GM19238 (cell line): ENCODE data around the gene TRMT2A.

Experiments
- DNase-seq: peaks from one replicate; pipeline ENCODE4 v3.0.0; 2011; ENCODE audit warnings: low spot score; ENCODE audit not compliant: insufficient read length

Gene TRMT2A

GRCh38 chr22:20149257-20150250, 32.5 kb upstream of the TRMT2A start:
- no peak for DNase-seq

DNA sequence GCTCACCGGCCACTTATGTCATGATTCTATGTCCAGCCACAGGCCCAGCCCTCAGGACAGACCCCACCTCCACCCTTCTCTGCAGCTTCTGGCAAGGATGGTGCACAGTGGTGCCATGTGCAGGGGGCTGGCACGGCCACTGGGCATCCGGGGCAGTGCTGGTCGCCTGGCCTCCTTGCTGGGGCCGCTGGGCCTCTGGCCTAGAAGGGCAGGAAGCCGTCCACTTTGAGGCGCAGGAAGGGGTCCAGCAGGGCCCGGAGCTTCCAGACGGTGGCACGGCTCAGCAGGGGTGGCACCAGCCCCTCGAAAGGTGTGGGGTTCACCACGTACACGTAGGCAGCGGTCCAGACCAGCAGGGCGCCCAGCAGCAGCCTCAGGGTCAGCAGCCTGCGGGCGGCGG, 31.4 kb upstream of the TRMT2A start:
- no peak for DNase-seq

DNA sequence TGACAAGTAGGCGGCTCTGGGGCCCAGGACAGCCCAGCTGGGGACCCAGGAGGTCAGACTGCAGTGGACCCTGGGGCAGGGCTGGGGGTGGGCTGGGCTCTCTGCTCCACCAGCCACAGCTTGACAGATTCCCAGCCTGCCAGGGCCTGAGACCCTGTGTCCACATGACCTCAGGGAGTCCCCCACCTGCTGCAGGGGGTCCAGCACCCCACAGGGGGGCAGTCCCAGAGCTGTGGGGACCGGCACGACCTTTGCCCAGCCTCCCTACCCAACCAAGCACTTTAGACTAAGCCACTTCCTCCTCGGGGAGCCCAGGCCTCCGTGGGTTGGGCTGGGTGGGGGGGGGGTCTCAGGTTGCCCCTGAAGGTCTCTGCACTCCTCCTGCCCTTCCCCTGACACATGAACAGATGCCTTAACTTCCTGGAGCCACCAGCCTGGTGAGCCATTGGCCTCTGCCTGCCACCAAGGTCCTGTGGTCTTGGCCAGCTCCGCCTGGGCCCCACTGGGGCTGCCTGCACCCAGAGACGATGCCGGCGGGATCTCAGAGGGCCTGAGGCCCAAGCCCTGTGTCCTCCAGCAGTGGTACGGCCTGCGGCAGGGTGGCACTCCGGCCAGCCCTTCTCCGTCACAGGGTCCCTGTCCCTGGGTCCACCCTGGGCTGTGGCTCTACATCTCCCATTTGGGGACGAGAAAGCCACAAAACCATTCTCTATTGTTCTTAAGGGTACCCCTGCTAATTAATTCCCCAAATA, 30.4 kb upstream of the TRMT2A start:
- no peak for DNase-seq

DNA sequence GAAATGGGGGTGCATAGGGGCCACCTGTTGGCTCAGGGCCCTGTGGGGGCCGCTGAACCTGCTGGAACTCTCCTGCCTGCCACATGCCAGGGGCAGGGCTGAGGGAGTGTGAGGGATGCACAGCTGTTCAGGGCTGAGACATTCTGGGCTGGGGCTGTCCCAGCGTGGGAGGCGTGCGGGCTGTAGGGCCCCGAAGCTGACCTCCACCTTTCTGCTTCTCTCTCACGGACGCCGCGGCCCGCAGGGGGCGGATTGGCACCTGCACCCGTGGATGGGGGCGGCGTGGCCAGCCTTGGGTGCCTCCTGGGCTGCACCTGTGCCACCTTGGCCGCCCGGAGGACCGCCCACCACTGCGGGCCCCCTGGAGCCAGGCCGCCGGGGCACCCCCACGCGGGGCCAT, 29.8 kb upstream of the TRMT2A start:
- no peak for DNase-seq

GRCh38 chr22:20145832-20146223, 28.8 kb upstream of the TRMT2A start:
- no peak for DNase-seq

DNA sequence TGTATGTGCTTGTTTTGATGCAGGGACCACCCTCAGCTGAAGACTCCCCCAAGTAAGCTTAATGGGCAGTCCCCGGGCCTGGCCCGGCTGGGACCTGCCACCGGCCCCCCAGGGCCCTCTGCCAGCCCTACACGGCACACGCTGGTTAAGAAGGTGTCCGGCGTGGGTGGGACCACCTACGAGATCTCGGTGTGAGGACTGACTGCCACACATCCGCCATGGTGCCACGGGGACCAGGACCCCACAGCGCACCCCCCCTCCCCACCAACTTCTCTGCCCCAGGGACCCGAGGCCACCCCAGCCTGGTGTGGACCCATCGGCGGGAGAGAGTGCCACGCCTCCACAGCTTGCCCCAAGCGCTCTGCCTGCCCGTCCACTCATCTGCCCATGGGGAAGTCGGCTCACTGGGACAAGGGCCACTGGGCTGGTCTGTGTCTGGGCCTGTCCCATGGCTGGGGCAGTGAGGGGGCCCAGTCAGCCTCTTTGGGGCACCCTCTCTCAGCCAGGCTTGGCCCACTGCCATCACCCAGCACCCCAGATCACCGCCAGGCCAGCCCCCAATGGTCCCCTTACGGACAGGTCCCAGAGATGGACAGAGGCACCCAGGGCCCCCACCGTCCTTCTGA, 28.3 kb upstream of the TRMT2A start:
- DNase-seq = no peak

DNA sequence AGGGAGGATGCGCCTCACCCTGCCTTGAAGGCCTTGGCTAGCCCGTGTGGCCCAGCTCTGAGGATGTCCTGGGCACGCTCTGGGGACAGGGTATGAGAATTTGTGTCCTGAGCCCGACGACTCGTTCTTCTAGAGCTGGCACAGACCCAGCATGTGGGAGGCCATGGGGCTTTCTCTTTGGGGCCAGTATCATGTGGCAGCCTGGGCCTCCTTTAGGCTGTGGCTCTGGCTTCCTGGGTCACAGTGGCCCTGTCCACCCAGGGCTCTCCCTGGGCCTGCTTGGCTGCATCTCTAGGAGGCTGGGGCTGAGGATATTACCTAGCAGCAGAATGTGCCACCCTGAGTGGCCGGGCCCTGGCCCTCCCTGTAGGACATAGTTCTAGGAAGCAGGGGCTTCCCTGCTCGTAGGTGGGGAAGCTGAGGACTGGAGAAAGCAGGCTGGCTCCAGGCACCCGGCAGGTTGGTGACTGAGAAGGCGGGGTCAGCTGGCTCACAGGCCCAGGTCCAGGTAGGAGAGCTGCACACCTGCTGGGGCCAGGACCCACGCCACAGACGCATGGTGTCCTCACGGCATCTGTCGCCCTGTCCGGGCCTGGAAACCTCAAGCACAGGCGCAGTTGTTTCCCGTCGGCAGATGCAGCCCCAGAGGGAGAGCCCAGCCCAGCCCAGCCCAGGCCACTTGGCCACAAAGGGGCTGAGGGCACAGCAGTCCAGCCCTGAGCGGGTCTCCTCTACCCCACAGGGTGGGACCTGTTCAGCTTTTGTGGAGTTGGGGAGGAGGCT, 27.0 kb upstream of the TRMT2A start:
- no peak for DNase-seq

DNA sequence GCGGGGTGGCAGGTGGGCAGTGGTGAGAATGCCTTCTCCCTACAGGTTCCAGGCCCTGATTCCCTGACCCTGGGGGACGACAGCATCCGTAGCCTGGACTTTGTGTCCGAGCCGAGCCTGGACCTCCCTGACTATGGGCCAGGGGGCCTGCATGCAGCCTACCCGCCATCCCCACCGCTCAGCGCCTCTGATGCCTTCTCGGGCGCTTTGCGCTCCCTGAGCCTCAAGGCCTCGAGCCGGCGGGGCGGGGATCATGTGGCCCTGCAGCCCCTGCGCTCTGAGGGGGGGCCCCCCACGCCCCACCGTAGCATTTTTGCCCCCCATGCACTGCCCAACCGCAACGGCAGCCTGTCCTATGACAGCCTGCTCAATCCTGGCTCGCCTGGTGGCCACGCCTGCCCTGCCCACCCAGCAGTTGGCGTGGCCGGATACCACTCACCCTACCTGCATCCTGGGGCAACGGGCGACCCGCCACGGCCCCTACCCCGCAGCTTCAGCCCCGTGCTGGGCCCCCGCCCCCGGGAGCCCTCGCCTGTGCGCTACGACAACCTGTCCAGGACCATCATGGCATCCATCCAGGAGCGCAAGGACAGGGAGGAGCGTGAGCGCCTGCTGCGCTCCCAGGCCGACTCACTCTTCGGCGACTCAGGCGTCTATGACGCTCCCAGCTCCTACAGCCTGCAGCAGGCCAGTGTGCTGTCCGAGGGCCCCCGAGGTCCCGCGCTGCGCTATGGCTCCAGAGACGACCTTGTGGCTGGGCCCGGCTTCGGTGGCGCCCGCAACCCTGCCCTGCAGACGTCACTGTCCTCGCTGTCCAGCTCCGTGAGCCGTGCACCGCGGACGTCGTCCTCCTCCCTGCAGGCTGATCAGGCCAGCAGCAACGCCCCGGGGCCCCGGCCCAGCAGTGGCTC, 25.9 kb upstream of the TRMT2A start:
- DNase-seq = no peak

GRCh38 chr22:20141186-20142077, 24.4 kb upstream of the TRMT2A start:
- DNase-seq = no peak

DNA sequence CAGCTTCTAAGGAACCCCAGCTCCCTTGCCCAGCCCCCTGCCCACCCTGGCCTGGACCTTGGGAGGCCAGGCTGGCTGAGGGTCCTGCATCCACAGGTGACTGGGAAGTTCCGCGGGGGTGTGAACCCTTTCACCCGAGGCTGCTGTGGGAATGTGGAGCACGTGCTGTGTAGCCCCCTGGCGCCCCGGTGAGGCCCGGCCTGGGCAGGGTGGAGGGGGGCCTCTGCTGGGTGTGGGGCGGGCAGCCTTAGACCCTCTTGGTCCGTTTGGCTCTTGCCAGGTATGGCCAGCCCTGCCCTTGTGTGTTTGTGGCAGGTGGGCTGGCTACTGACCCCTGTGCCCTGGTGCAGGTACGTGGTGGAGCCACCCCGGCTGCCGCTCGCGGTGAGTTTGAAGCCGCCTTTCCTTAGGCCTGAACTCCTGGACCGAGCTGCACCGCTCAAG, 23.5 kb upstream of the TRMT2A start:
- DNase-seq = no peak

DNA sequence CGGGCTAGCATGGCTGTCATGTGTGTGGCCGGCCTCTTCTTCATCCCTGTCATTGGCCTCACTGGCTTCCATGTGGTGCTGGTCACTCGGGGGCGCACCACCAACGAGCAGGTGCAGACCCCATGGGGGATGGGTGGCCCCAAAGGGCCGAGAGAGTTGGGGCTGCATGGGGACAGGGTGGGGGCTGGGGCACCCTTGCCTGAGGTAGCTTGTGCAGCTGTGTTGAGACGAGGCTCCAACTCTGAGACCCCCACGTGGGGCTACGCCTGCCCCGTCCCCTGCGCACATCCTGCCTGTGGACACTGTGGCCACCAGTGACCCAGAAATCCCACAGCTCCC, 23.1 kb upstream of the TRMT2A start:
- DNase-seq = no peak

GRCh38 chr22:20139391-20140106, 22.5 kb upstream of the TRMT2A start:
- DNase-seq = no peak

GRCh38 chr22:20138868-20139267, 21.8 kb upstream of the TRMT2A start:
- DNase-seq = no peak

DNA sequence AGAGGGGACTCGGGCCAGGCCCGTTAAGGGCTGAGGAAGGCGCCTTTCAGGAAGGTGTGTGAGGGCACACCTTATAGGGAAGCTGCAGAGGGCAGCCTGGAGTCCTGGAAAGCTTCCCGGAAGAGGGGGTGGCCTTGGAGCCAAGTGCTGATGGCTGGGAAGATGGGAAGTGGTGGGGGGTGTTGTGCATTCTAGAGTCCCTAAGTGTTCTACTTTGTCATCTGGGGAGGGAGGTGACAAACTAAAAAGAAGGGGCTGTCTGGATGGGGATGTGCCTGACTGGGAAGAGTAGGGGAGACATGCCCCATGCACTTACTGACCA, 21.4 kb upstream of the TRMT2A start:
- DNase-seq = no peak

DNA sequence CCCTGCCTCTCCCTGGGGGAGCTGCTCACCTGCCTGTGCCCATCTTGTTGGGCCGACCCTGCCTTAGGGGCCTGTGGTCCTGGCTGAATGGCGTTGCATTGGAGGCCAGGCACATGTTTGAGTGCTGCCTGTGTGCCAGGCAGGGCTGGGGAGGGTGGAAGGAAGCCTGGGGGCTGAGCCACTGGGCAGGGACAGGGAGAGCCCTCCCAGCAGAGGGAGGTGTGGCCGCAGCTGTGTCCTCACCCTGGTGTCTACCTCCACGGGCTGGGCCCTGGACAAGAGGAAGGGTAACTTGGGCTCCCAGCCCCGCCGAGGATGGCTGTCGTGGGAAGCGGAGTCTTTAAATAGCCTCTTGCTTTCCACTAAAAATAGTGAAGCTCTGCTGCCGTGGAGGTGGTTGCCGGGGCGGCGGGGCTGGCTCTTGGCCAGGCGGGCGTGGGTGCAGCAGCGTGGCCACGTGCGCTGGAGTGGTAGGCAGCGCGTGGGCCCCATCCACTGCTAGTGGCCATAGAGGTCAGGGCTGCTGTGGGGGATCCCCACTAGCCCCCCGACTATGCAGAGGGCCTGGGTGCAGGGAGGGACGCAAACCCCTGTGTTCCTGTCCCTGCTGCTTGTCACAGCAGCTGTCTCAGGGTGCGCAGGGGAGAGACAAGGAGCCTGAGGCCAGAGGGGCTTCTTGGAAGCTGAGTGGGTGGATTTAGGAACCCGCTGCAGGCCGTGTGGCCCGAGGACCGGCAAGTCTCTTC, 20.8 kb upstream of the TRMT2A start:
- DNase-seq = no peak

DNA sequence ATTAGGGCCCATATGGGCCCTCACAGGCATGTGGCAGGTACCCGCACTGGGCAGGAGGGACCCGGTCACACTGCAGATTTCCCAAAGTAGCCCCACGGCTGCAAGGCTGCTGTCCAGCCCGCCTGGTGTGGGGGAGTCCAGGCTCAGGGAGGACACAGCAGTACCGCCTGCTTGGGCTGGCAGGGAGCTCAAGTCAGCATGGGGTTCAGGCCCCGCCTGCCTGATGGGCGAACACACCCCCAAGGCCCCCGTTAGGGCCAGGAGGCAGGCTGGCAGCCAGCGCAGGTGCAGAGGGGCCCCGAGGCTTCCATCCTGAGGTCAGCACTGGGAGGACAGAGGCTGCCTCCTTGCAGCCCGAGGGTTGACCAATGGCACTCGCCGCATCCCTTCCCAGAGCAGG, 20.1 kb upstream of the TRMT2A start:
- DNase-seq = no peak

GRCh38 chr22:20136603-20136873, 19.5 kb upstream of the TRMT2A start:
- no peak for DNase-seq
